Esophagus squamous epithelium (tissue), 4 donors: Measurements from ENCODE around the gene GATA2.

ENCODE experiments used
- POLR2A ChIP-seq, 4 donors: fragments of 450-650 bp; IDR thresholded peaks; one replicate each; pipeline ENCODE4 v1.6.1; 2017; ENCODE audit warnings: antibody characterized with exemption in 4 of 4, mild to moderate bottlenecking in 4 of 4, moderate library complexity in 3 of 4
- TF ChIP-seq, protein P1 (sequence below), 6 experiments: fragments of 450-650 bp in 4 of 6; fragments of 200-600 bp in 2 of 6; sonication (generic) in 2 of 6; IDR thresholded peaks; one replicate each; pipeline ENCODE4 v1.5.1; 2016 to 2019; ENCODE audit warnings: antibody characterized with exemption in 6 of 6, mild to moderate bottlenecking in 4 of 6, moderate library complexity in 4 of 6

DNA sequence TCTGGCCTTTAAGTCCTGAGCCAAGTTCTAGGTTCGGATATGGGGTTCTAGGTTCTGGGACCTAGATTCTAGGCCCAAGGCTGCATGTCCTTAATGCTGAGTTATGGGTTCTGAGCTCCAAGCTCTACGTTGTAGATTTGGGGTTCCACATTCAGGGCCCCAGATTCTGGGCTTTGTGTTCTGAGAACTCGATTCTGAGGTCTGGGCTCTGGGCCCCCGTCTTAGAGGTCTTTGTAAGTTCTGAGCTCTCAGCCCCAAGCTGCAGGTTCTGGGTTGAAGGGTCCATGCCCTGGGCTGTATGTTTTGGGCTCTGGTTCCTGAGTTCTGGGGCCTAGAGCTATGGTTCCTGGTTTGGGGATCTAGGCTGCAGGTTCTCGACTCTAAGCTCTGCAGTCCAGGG lies 16.3 kb downstream of the GATA2 start:
- TF ChIP-seq, protein P1, sequence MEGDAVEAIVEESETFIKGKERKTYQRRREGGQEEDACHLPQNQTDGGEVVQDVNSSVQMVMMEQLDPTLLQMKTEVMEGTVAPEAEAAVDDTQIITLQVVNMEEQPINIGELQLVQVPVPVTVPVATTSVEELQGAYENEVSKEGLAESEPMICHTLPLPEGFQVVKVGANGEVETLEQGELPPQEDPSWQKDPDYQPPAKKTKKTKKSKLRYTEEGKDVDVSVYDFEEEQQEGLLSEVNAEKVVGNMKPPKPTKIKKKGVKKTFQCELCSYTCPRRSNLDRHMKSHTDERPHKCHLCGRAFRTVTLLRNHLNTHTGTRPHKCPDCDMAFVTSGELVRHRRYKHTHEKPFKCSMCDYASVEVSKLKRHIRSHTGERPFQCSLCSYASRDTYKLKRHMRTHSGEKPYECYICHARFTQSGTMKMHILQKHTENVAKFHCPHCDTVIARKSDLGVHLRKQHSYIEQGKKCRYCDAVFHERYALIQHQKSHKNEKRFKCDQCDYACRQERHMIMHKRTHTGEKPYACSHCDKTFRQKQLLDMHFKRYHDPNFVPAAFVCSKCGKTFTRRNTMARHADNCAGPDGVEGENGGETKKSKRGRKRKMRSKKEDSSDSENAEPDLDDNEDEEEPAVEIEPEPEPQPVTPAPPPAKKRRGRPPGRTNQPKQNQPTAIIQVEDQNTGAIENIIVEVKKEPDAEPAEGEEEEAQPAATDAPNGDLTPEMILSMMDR (IDR thresholded peaks at IDR 0.05), result no peak
- no peak for TF ChIP-seq POLR2A (IDR thresholded peaks at IDR 0.05)
